ENCODE data around the gene GLB1L.

DNA sequence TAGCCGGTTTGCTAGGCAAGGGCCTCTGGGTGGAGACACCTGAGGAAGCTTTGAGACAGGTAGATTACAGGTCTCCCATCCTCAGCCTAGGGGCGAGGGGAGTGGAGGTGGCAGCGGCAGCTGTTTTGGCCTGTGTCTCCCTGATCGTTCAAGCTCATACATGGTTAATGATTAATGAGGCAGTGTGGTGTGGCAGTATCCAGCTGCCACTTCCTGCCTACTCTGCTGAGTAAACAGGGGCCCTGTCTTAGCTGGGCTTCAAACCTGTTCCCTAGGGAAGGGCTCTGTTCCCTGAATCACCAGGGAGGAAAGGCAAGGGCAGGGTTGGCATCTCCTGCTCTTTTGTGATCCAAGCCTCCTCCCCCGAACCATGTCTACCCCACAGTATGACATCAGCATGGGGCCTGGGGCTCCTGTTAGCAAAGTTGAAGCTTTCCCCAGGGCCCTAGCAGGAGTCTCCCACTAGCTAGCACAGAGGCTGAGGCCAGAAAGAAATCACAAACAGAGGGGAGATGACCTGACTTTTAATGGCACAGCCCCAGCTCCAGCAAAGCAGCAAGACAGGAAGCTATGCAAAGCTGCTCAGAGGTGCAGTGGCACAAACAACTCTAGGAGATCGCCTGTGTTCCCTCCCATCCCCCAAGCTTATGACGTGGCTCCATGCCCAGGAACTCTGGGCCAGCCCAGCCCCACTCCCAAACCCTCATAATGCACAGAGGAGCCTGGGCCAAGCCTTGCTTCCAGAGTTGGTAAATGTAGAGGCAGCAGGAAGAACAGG lies 4.1 kb upstream of the GLB1L start:
- TF ChIP-seq CTCF (conservative IDR thresholded peaks at IDR 0.05) (no peak), ZFX (IDR thresholded peaks at IDR 0.05) (no peak)
